K562 (cell line): ENCODE measurements around the gene ASCC2.

Source experiments
- ATF1 ChIP-seq, 2 experiments: fragments of 450-650 bp in 1 of 2; IDR thresholded peaks; 2 replicates each; pipeline ENCODE4 v1.6.1; 2016; ENCODE audit warnings: missing compliant biosample characterization in 1 of 2, missing genetic modification characterization in 1 of 2
- CBX2 ChIP-seq: fragments of 200-600 bp; sonication (generic); IDR thresholded peaks from one replicate; pipeline ENCODE4 v1.6.1; 2012; ENCODE audit warnings: mild to moderate bottlenecking, low read length, inconsistent platforms; ENCODE audit not compliant: insufficient read depth, poor library complexity, severe bottlenecking
- CREB3 ChIP-seq: fragments of 450-650 bp; conservative IDR thresholded peaks from 2 replicates; pipeline ENCODE4 v1.6.1; 2016; ENCODE audit warnings: missing genetic modification characterization, low read depth, mild to moderate bottlenecking, missing compliant biosample characterization, moderate library complexity
- CTCF ChIP-seq, 3 experiments: IDR thresholded peaks in 2 of 3; conservative IDR thresholded peaks in 1 of 3; 2 replicates each; pipeline ENCODE4 v1.5.1; 2011 to 2012; ENCODE audit warnings: low read length in 3 of 3, mild to moderate bottlenecking in 3 of 3, control low read depth in 2 of 3, improper control_type of control experiment in 1 of 3, inconsistent platforms in 1 of 3, low read depth in 1 of 3, mixed read lengths in 1 of 3, moderate library complexity in 1 of 3; ENCODE audit not compliant: insufficient read depth in 2 of 3
- EGR1 ChIP-seq: fragments of 450-650 bp; conservative IDR thresholded peaks from 2 replicates; pipeline ENCODE4 v1.6.1; 2017; ENCODE audit warnings: mild to moderate bottlenecking
- JUN ChIP-seq, 2 experiments: sonication (generic) in 1 of 2; formaldehyde crosslinking in 1 of 2; IDR thresholded peaks; 2 replicates each; pipeline versions ENCODE4 v1.6.1 to v1.8.0; 2012 to 2022; ENCODE audit warnings: borderline replicate concordance in 2 of 2, mild to moderate bottlenecking in 2 of 2, improper control_type of control experiment in 1 of 2, low read depth in 1 of 2, low read length in 1 of 2, missing genetic modification reagents in 1 of 2
- PHF8 ChIP-seq: fragments of 200-600 bp; sonication (generic); IDR thresholded peaks from 2 replicates; pipeline ENCODE4 v1.6.1; 2012; ENCODE audit warnings: mixed run types, mild to moderate bottlenecking, inconsistent platforms, low read length, moderate library complexity, borderline replicate concordance
- PTRF ChIP-seq: fragments of 450-650 bp; IDR thresholded peaks from 2 replicates; pipeline ENCODE4 v1.6.1; 2016; ENCODE audit warnings: mild to moderate bottlenecking, missing genetic modification characterization, missing compliant biosample characterization
- RAD21 ChIP-seq, 2 experiments: fragments of 250-450 bp in 1 of 2; fragments of 450-650 bp in 1 of 2; sonication (Bioruptor Pico) in 1 of 2; formaldehyde crosslinking in 1 of 2; IDR thresholded peaks in 1 of 2; conservative IDR thresholded peaks in 1 of 2; 2 replicates each; pipeline versions ENCODE4 v1.4.0 to v1.8.0; 2020 to 2022; ENCODE audit warnings: mild to moderate bottlenecking in 2 of 2, moderate library complexity in 1 of 2
- RB1 ChIP-seq: fragments of 450-650 bp; IDR thresholded peaks from 2 replicates; pipeline ENCODE4 v1.6.1; 2017; ENCODE audit warnings: low read depth, mild to moderate bottlenecking
- RCOR1 ChIP-seq, 2 experiments: IDR thresholded peaks; 2 replicates each; pipeline ENCODE4 v1.6.1; 2012; ENCODE audit warnings: low read depth in 2 of 2, low read length in 2 of 2, borderline replicate concordance in 1 of 2, improper control_type of control experiment in 1 of 2
- RERE ChIP-seq: sonication (generic); formaldehyde crosslinking; IDR thresholded peaks from 2 replicates; pipeline ENCODE4 v1.8.0; 2023; ENCODE audit warnings: missing genetic modification reagents, mild to moderate bottlenecking, borderline replicate concordance
- THRA ChIP-seq: fragments of 450-650 bp; IDR thresholded peaks from 2 replicates; pipeline ENCODE4 v1.6.1; 2017; ENCODE audit warnings: mild to moderate bottlenecking, moderate library complexity
- ZC3H4 ChIP-seq: sonication (generic); formaldehyde crosslinking; IDR thresholded peaks from 2 replicates; pipeline ENCODE4 v1.9.0; 2021; ENCODE audit warnings: missing genetic modification reagents, borderline replicate concordance

GRCh38 chr22:29740216-29740615 is 97.9 kb downstream of the ASCC2 start:
- TF ChIP-seq CTCF (IDR thresholded peaks at IDR 0.05 in 2 of 3, conservative IDR thresholded peaks at IDR 0.05 in 1 of 3; ENCODE audit: insufficient read depth in 2 of 3, low read depth in 1 of 3, low read length in 3 of 3), result no peak
- TF ChIP-seq THRA, result no peak
- no peak for TF ChIP-seq EGR1
- TF ChIP-seq PHF8, result no peak
- no peak for TF ChIP-seq RCOR1 (IDR thresholded peaks at IDR 0.05; ENCODE audit: borderline replicate concordance in 1 of 2, low read depth in 2 of 2, low read length in 2 of 2)
- no peak for TF ChIP-seq ZC3H4
- TF ChIP-seq RAD21 (CRISPR knock-in tag; conservative IDR thresholded peaks at IDR 0.05 in 1 of 2, IDR thresholded peaks at IDR 0.05 in 1 of 2), result no peak
- TF ChIP-seq JUN (IDR thresholded peaks at IDR 0.05; ENCODE audit: borderline replicate concordance, low read depth, low read length), result no peak
- no peak for TF ChIP-seq JUN (CRISPR knock-in tag; IDR thresholded peaks at IDR 0.05; ENCODE audit: borderline replicate concordance)
- TF ChIP-seq RB1, result no peak
- TF ChIP-seq ATF1 (CRISPR knock-in tag; IDR thresholded peaks at IDR 0.05), result no peak
- TF ChIP-seq ATF1 (tag; IDR thresholded peaks at IDR 0.05), result no peak
- TF ChIP-seq RERE (CRISPR knock-in tag), result no peak
- no peak for TF ChIP-seq CREB3 (tag)
- TF ChIP-seq PTRF, result no peak
- TF ChIP-seq CBX2, result no peak
